CD4-positive, alpha-beta T cell (primary cell): ENCODE data around the gene STEAP2. TPM values are rescaled to one million over a fixed set of nuclear protein-coding genes. Genes with fewer than 3 reads are reported as not detected.

Experiments used
- ATAC-seq: fragments of 200-7000 bp; cut with Tn5 transposase; one replicate; pipeline ENCODE4 v1.10.0; 2022; ENCODE audit warnings: mild to moderate bottlenecking; ENCODE audit not compliant: poor library complexity
- CTCF ChIA-PET: fragments of 350-600 bp; sonication (Branson Sonifier 250); formaldehyde crosslinking; loops from one replicate; lab custom pipeline; 2021; ENCODE audit warnings: antibody characterized with exemption, inconsistent platforms; lab: Charles Lee
- POLR2A ChIA-PET: fragments of 350-600 bp; sonication (Branson Sonifier 250); formaldehyde crosslinking; loops from one replicate; lab custom pipeline; 2021; ENCODE audit warnings: antibody characterized with exemption, inconsistent platforms; lab: Charles Lee
- DNase-seq, 14 experiments: peaks; one replicate each; pipeline ENCODE4 v3.0.0-alpha.2; 2013 to 2020; ENCODE audit warnings: mixed read lengths in 2 of 14
- H3K27ac ChIP-seq, 2 donors: one replicate each; pipeline versions ENCODE4 v1.5.1 to v1.7.0; 2013; ENCODE audit warnings: low read length in 2 of 2, low read depth in 1 of 2, mild to moderate bottlenecking in 1 of 2
- H3K27me3 ChIP-seq, 2 experiments: 1 replicate in 1 of 2; 2 replicates in 1 of 2; pipeline versions ENCODE4 v1.6.1 to v1.7.0; 2013; ENCODE audit warnings: low read length in 2 of 2, control low read depth in 1 of 2, mild to moderate bottlenecking in 1 of 2, moderate library complexity in 1 of 2; ENCODE audit not compliant: insufficient read depth in 2 of 2, control insufficient read depth in 1 of 2
- H3K36me3 ChIP-seq: one replicate; pipeline ENCODE4 v1.6.1; 2013; ENCODE audit warnings: low read length, control low read depth; ENCODE audit not compliant: insufficient read depth
- H3K4me1 ChIP-seq: one replicate; pipeline ENCODE4 v1.6.1; 2013; ENCODE audit warnings: low read length, control low read depth; ENCODE audit not compliant: insufficient read depth
- H3K4me3 ChIP-seq: one replicate; pipeline ENCODE4 v1.5.1; 2013; ENCODE audit warnings: mild to moderate bottlenecking, low read length, moderate library complexity
- H3K9me3 ChIP-seq, 2 experiments: 1 replicate in 1 of 2; 2 replicates in 1 of 2; pipeline versions ENCODE4 v1.6.1 to v1.7.0; 2013; ENCODE audit warnings: low read length in 2 of 2, mild to moderate bottlenecking in 2 of 2, control low read depth in 1 of 2, moderate library complexity in 1 of 2; ENCODE audit not compliant: control insufficient read depth in 1 of 2, insufficient read depth in 1 of 2
- H3K27ac Mint-ChIP-seq: one replicate; pipeline ENCODE4 v1.8.0; 2020; ENCODE audit warnings: mixed read lengths
- H3K27me3 Mint-ChIP-seq: one replicate; pipeline ENCODE4 v1.8.0; 2021; ENCODE audit warnings: mixed read lengths
- H3K36me3 Mint-ChIP-seq: one replicate; pipeline ENCODE4 v1.8.0; 2021; ENCODE audit warnings: low read depth, mixed read lengths
- H3K4me1 Mint-ChIP-seq: one replicate; pipeline ENCODE4 v1.8.0; 2021; ENCODE audit warnings: low read depth, mixed read lengths
- H3K4me3 Mint-ChIP-seq: one replicate; pipeline ENCODE4 v1.8.0; 2020; ENCODE audit warnings: mild to moderate bottlenecking, mixed read lengths
- H3K9me3 Mint-ChIP-seq: one replicate; pipeline ENCODE4 v1.8.0; 2020; ENCODE audit warnings: mixed read lengths
- intact Hi-C, 2 experiments: fragments of 100-400 bp; cut with DNase I in 1 of 2; cut with micrococcal nuclease in 1 of 2; formaldehyde crosslinking; loops; one replicate each; pipeline versions ENCODE4 v1.15.1 to v1.9.0; 2023 to 2025; cut with DNase I, micrococcal nuclease
- total RNA-seq, 174 experiments: library from RNA in 2 of 174; stranded (reverse) in 2 of 174; gene quantifications; one replicate each; pipeline ENCODE4 v1.2.3 and lab custom pipeline; 2021 to 2026
- TF ChIP-seq, protein P1 (sequence below): fragments of 200-600 bp; IDR thresholded peaks from one replicate; pipeline ENCODE4 v1.8.0; 2022; ENCODE audit warnings: antibody characterized with exemption, mild to moderate bottlenecking

The STEAP2 gene
- total RNA-seq, 2 experiments from 2014 or later = not detected

GRCh38 chr7:90267263-90267858 lies 55.8 kb downstream of the STEAP2 start:
- DNase-seq (no peak), ATAC-seq (no peak)
- TF ChIP-seq, protein P1, sequence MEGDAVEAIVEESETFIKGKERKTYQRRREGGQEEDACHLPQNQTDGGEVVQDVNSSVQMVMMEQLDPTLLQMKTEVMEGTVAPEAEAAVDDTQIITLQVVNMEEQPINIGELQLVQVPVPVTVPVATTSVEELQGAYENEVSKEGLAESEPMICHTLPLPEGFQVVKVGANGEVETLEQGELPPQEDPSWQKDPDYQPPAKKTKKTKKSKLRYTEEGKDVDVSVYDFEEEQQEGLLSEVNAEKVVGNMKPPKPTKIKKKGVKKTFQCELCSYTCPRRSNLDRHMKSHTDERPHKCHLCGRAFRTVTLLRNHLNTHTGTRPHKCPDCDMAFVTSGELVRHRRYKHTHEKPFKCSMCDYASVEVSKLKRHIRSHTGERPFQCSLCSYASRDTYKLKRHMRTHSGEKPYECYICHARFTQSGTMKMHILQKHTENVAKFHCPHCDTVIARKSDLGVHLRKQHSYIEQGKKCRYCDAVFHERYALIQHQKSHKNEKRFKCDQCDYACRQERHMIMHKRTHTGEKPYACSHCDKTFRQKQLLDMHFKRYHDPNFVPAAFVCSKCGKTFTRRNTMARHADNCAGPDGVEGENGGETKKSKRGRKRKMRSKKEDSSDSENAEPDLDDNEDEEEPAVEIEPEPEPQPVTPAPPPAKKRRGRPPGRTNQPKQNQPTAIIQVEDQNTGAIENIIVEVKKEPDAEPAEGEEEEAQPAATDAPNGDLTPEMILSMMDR = no peak
- Mint-ChIP-seq H3K27ac (no peak overlapping the region), H3K4me3 (no peak overlapping the region), H3K4me1 (no peaks in the 10 kb centered on the region), H3K27me3 (peaks cover 23% of the 10 kb centered on the region), H3K9me3 (no peaks in the 10 kb centered on the region), H3K36me3 (no peaks in the 10 kb centered on the region)
- Histone ChIP-seq H3K27ac (no peak overlapping the region), H3K4me1 (no peaks in the 10 kb centered on the region), H3K36me3 (no peaks in the 10 kb centered on the region), H3K9me3 (no peaks in the 10 kb centered on the region), H3K4me3 (no peak overlapping the region), H3K27me3 (peaks cover 0 to 8% of the 10 kb centered on the region in 2 experiments)
- ChIA-PET POLR2A (no interaction called here), CTCF (no interaction called here)
- intact Hi-C loops = no loop called here

- no peaks in the 10 kb centered on the region for H3K9me3 Mint-ChIP-seq
- no peak overlapping the region for H3K27ac Mint-ChIP-seq
- no peaks in the 10 kb centered on the region for H3K36me3 ChIP-seq
- ChIA-PET CTCF (no interaction called here), POLR2A (no interaction called here)
- no peaks in the 10 kb centered on the region for H3K4me1 Mint-ChIP-seq
- no peaks in the 10 kb centered on the region for H3K36me3 Mint-ChIP-seq
- H3K4me3 ChIP-seq = no peak overlapping the region
- intact Hi-C loops = no loop called here
- peaks cover 23% of the 10 kb centered on the region for H3K27me3 Mint-ChIP-seq
- H3K4me1 ChIP-seq = no peaks in the 10 kb centered on the region
- ATAC-seq (no peak), DNase-seq (no peak)
- TF ChIP-seq, protein P1 = no peak
- H3K27ac ChIP-seq = no peak overlapping the region
- H3K9me3 ChIP-seq = no peaks in the 10 kb centered on the region
- H3K27me3 ChIP-seq = peaks cover 0 to 8% of the 10 kb centered on the region in 2 experiments
- no peak overlapping the region for H3K4me3 Mint-ChIP-seq
Measured at GRCh38 chr7:90269163-90269562, 57.6 kb downstream of the STEAP2 start.

GRCh38 chr7:90270431-90271178 lies 59.1 kb downstream of the STEAP2 start:
- no peak overlapping the region for H3K27ac Mint-ChIP-seq
- Histone ChIP-seq H3K27me3 (peaks cover 0 to 8% of the 10 kb centered on the region in 2 experiments), H3K4me1 (no peaks in the 10 kb centered on the region), H3K27ac (no peak overlapping the region), H3K36me3 (no peaks in the 10 kb centered on the region), H3K9me3 (no peaks in the 10 kb centered on the region), H3K4me3 (no peak overlapping the region)
- H3K4me3 Mint-ChIP-seq = no peak overlapping the region
- TF ChIP-seq, protein P1 = no peak
- CTCF ChIA-PET = no interaction called here
- no peak for DNase-seq
- H3K4me1 Mint-ChIP-seq = no peaks in the 10 kb centered on the region
- H3K36me3 Mint-ChIP-seq = no peaks in the 10 kb centered on the region
- H3K9me3 Mint-ChIP-seq = no peaks in the 10 kb centered on the region
- H3K27me3 Mint-ChIP-seq = peaks cover 18% of the 10 kb centered on the region
- ATAC-seq = no peak
- POLR2A ChIA-PET = no interaction called here
- intact Hi-C loops = no loop called here
